H9 (cell line): ENCODE measurements around the gene TMCC1. TPM values are rescaled to one million over a fixed set of nuclear protein-coding genes. Genes with fewer than 3 reads are reported as not detected.

ENCODE experiments used
- DNase-seq: peaks from one replicate; pipeline ENCODE4 v3.0.0-alpha.2; 2017
- H2AFZ ChIP-seq: one replicate; pipeline ENCODE4 v1.6.1; 2013; ENCODE audit warnings: mild to moderate bottlenecking, low read length, control low read depth, moderate library complexity
- H2AK5ac ChIP-seq: 2 replicates; pipeline ENCODE4 v1.6.1; 2013; ENCODE audit warnings: low read length, control low read depth, mixed read lengths; ENCODE audit not compliant: insufficient read length
- H2BK120ac ChIP-seq: one replicate; pipeline ENCODE4 v1.6.1; 2013; ENCODE audit warnings: low read depth, mild to moderate bottlenecking, low read length, control low read depth, inconsistent platforms; ENCODE audit not compliant: poor library complexity, severe bottlenecking
- H2BK12ac ChIP-seq: 2 replicates; pipeline ENCODE4 v1.6.1; 2013; ENCODE audit warnings: low read length, control low read depth, mixed read lengths, low read depth; ENCODE audit not compliant: insufficient read length
- H2BK15ac ChIP-seq: 2 replicates; pipeline ENCODE4 v1.6.1; 2013; ENCODE audit warnings: low read depth, low read length, control low read depth
- H2BK20ac ChIP-seq: one replicate; pipeline ENCODE4 v1.6.1; 2013; ENCODE audit warnings: low read depth, mild to moderate bottlenecking, low read length, control low read depth, inconsistent platforms; ENCODE audit not compliant: poor library complexity, severe bottlenecking
- H2BK5ac ChIP-seq: 2 replicates; pipeline ENCODE4 v1.6.1; 2013; ENCODE audit warnings: low read length, control low read depth, mixed read lengths; ENCODE audit not compliant: insufficient read length
- H3K14ac ChIP-seq: 2 replicates; pipeline ENCODE4 v1.6.1; 2013; ENCODE audit warnings: low read length, control low read depth; ENCODE audit not compliant: insufficient read depth
- H3K18ac ChIP-seq: 2 replicates; pipeline ENCODE4 v1.6.1; 2013; ENCODE audit warnings: low read depth, mild to moderate bottlenecking, mixed read lengths, low read length, control low read depth; ENCODE audit not compliant: insufficient read length
- H3K23ac ChIP-seq: 2 replicates; pipeline ENCODE4 v1.6.1; 2013; ENCODE audit warnings: low read length, control low read depth, mixed read lengths, low read depth; ENCODE audit not compliant: insufficient read length
- H3K23me2 ChIP-seq: 2 replicates; pipeline ENCODE4 v1.6.1; 2013; ENCODE audit warnings: low read depth, mild to moderate bottlenecking, mixed read lengths, low read length, control low read depth; ENCODE audit not compliant: insufficient read length, poor library complexity, severe bottlenecking
- H3K27ac ChIP-seq: 2 replicates; pipeline ENCODE4 v1.5.1; 2013; ENCODE audit warnings: low read length, control low read depth, mixed read lengths, low read depth; ENCODE audit not compliant: insufficient read length
- H3K27me3 ChIP-seq: 2 replicates; pipeline ENCODE4 v1.6.1; 2013; ENCODE audit warnings: low read length, control low read depth, inconsistent platforms; ENCODE audit not compliant: insufficient read depth
- H3K4ac ChIP-seq: 2 replicates; pipeline ENCODE4 v1.6.1; 2013; ENCODE audit warnings: low read depth, mild to moderate bottlenecking, control low read depth, inconsistent platforms, low read length, moderate library complexity
- H3K4me1 ChIP-seq: 2 replicates; pipeline ENCODE4 v1.6.1; 2013; ENCODE audit warnings: low read length, control low read depth, inconsistent platforms; ENCODE audit not compliant: insufficient read depth
- H3K4me2 ChIP-seq: 2 replicates; pipeline ENCODE4 v1.6.1; 2013; ENCODE audit warnings: low read length, control low read depth, mixed read lengths; ENCODE audit not compliant: insufficient read length, insufficient read depth
- H3K56ac ChIP-seq: 2 replicates; pipeline ENCODE4 v1.6.1; 2013; ENCODE audit warnings: low read depth, mild to moderate bottlenecking, mixed read lengths, low read length, control low read depth; ENCODE audit not compliant: insufficient read length
- H3K79me1 ChIP-seq: 2 replicates; pipeline ENCODE4 v1.6.1; 2013; ENCODE audit warnings: low read depth, mild to moderate bottlenecking, moderate library complexity, low read length, control low read depth, inconsistent platforms; ENCODE audit not compliant: insufficient read depth, poor library complexity, severe bottlenecking
- H3K79me2 ChIP-seq: 2 replicates; pipeline ENCODE4 v1.6.1; 2013; ENCODE audit warnings: low read length, control low read depth, inconsistent platforms; ENCODE audit not compliant: insufficient read depth
- H3K9ac ChIP-seq: 2 replicates; pipeline ENCODE4 v1.6.1; 2013; ENCODE audit warnings: low read length, control low read depth, mixed read lengths; ENCODE audit not compliant: insufficient read length; ENCODE audit errors: extremely low read depth
- H3K9me3 ChIP-seq: one replicate; pipeline ENCODE4 v1.6.1; 2013; ENCODE audit warnings: low read depth, low read length, inconsistent platforms; ENCODE audit not compliant: control insufficient read depth
- H3T11ph ChIP-seq: one replicate; pipeline ENCODE4 v1.6.1; 2013; ENCODE audit warnings: mild to moderate bottlenecking, low read length, control low read depth, inconsistent platforms
- H4K20me1 ChIP-seq: one replicate; pipeline ENCODE4 v1.6.1; 2013; ENCODE audit not compliant: control insufficient read depth, insufficient read length, insufficient read depth
- H4K5ac ChIP-seq: 2 replicates; pipeline ENCODE4 v1.6.1; 2013; ENCODE audit warnings: low read depth, mild to moderate bottlenecking, mixed read lengths, low read length, control low read depth; ENCODE audit not compliant: insufficient read length
- H4K8ac ChIP-seq: replicated peaks from 2 replicates; pipeline ENCODE4 v1.6.1; 2013; ENCODE audit warnings: low read length, control low read depth, mixed read lengths, low read depth; ENCODE audit not compliant: insufficient read length
- H4K91ac ChIP-seq: 2 replicates; pipeline ENCODE4 v1.6.1; 2013; ENCODE audit warnings: low read depth, mild to moderate bottlenecking, moderate library complexity, mixed read lengths, low read length, control low read depth; ENCODE audit not compliant: insufficient read length
- H3K27ac Mint-ChIP-seq, 3 experiments: 2 replicates in 2 of 3; 3 replicates in 1 of 3; pipeline ENCODE4 v1.8.0; 2020 to 2021; ENCODE audit warnings: mixed read lengths in 3 of 3, mild to moderate bottlenecking in 1 of 3, moderate library complexity in 1 of 3
- H3K27me3 Mint-ChIP-seq: 2 replicates; pipeline ENCODE4 v1.8.0; 2021; ENCODE audit warnings: low read depth, mild to moderate bottlenecking, moderate library complexity, mixed read lengths
- H3K36me3 Mint-ChIP-seq, 3 experiments: 2 replicates in 2 of 3; 3 replicates in 1 of 3; pipeline ENCODE4 v1.8.0; 2020 to 2021; ENCODE audit warnings: low read depth in 3 of 3, mixed read lengths in 3 of 3; ENCODE audit not compliant: insufficient read depth in 1 of 3
- H3K4me1 Mint-ChIP-seq, 2 experiments: 2 replicates each; pipeline ENCODE4 v1.8.0; 2020; ENCODE audit warnings: mixed read lengths in 2 of 2
- H3K4me3 Mint-ChIP-seq, 2 experiments: 2 replicates in 1 of 2; 3 replicates in 1 of 2; pipeline ENCODE4 v1.8.0; 2020 to 2021; ENCODE audit warnings: mild to moderate bottlenecking in 2 of 2, mixed read lengths in 2 of 2, moderate library complexity in 1 of 2
- H3K9me3 Mint-ChIP-seq, 2 experiments: 2 replicates in 1 of 2; 3 replicates in 1 of 2; pipeline ENCODE4 v1.8.0; 2020; ENCODE audit warnings: mild to moderate bottlenecking in 2 of 2, mixed read lengths in 2 of 2, moderate library complexity in 1 of 2
- WGBS: extraction: QIAGEN DNeasy Blood & Tissue Kit; methylation state at CpG from one replicate; pipeline ENCODE4 v1.1.7; 2013; ENCODE audit warnings: missing lambda C conversion rate, low lambda C conversion rate, mixed read lengths; ENCODE audit not compliant: insufficient read length; ENCODE audit errors: extremely low coverage; 5-methylcytosine and 5-hydroxymethylcytosine counted together
- total RNA-seq: library from RNA; stranded (reverse); gene quantifications from 2 replicates; pipeline ENCODE4 v1.2.1, GENCODE V29; 2021
- TF ChIP-seq, protein P1 (sequence below): fragments of 200-600 bp; sonication (generic); conservative IDR thresholded peaks from 3 replicates; pipeline ENCODE4 v1.8.0; 2021; ENCODE audit warnings: antibody characterized with exemption, mild to moderate bottlenecking

The TMCC1 gene
- total RNA-seq, 1 experiment from 2014 or later: 24.4 TPM

DNA sequence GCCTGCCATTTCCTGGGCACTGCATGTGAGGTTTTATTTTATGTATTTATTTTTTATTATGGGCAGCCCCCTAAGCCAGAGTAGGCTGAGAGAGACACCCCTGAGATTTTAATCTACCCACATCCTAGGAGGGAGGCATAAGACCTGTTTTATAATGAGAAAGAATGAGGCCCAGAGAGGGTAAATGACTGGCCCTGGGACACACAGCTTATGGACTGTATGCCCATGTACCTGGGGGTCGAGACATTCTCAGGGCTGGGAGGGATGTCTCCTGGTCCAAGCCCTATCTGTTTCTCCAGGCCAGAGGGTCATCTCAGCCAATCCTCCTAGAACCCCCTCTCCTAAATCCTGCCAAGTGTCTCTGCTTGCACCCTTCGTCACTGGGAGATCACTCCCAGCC lies 293.2 kb downstream of the TMCC1 start:
- H3K4me1 ChIP-seq: peaks cover 2% of the 10 kb centered on the region; the same call in 1 of the 2 replicates
- no CpG with 5 or more reads among the region's 2 CpGs for WGBS
- TF ChIP-seq, protein P1, sequence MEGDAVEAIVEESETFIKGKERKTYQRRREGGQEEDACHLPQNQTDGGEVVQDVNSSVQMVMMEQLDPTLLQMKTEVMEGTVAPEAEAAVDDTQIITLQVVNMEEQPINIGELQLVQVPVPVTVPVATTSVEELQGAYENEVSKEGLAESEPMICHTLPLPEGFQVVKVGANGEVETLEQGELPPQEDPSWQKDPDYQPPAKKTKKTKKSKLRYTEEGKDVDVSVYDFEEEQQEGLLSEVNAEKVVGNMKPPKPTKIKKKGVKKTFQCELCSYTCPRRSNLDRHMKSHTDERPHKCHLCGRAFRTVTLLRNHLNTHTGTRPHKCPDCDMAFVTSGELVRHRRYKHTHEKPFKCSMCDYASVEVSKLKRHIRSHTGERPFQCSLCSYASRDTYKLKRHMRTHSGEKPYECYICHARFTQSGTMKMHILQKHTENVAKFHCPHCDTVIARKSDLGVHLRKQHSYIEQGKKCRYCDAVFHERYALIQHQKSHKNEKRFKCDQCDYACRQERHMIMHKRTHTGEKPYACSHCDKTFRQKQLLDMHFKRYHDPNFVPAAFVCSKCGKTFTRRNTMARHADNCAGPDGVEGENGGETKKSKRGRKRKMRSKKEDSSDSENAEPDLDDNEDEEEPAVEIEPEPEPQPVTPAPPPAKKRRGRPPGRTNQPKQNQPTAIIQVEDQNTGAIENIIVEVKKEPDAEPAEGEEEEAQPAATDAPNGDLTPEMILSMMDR: no peak
- peaks cover 4% of the 10 kb centered on the region; the same call in 1 of the 2 replicates for H3K79me2 ChIP-seq
- no peak overlapping the region for H3K14ac ChIP-seq
- DNase-seq: no peak
- H3K56ac ChIP-seq: no peak overlapping the region
- Mint-ChIP-seq H3K27me3 (peaks cover 19% of the 10 kb centered on the region), H3K4me1 (peaks cover 68 to 84% of the 10 kb centered on the region in 2 experiments), H3K9me3 (peaks cover 0 to 2% of the 10 kb centered on the region in 2 experiments; a peak in 1 of 5 replicates), H3K27ac (no peak overlapping the region; a peak in 2 of 7 replicates), H3K4me3 (peak overlapping the region in 1 of 2 experiments; percentile 39; a peak in 1 of 5 replicates), H3K36me3 (peaks cover 0 to 1% (median 0%) of the 10 kb centered on the region in 3 experiments; a peak in 3 of 7 replicates)
- peaks cover 2% of the 10 kb centered on the region; the same call in 1 of the 2 replicates for H3K27me3 ChIP-seq
- H2BK120ac ChIP-seq: no peak overlapping the region
- H2AFZ ChIP-seq: no peak overlapping the region
- H3K4ac ChIP-seq: no peak overlapping the region
- H2BK5ac ChIP-seq: no peak overlapping the region
- no peak overlapping the region for H4K8ac ChIP-seq
- H3K4me2 ChIP-seq: no peak overlapping the region
- H3K9ac ChIP-seq: no peak overlapping the region
- no peaks in the 10 kb centered on the region for H3K9me3 ChIP-seq
- H4K20me1 ChIP-seq: no peaks in the 10 kb centered on the region
- H4K5ac ChIP-seq: no peak overlapping the region
- no peak overlapping the region for H3K18ac ChIP-seq
- H3T11ph ChIP-seq: no peak overlapping the region
- H2BK12ac ChIP-seq: no peak overlapping the region
- H2AK5ac ChIP-seq: no peak overlapping the region
- no peak overlapping the region for H2BK15ac ChIP-seq
- no peaks in the 10 kb centered on the region for H3K79me1 ChIP-seq
- no peaks in the 10 kb centered on the region for H3K23me2 ChIP-seq
- H4K91ac ChIP-seq: no peak overlapping the region
- no peak overlapping the region for H3K27ac ChIP-seq
- H3K23ac ChIP-seq: no peak overlapping the region
- no peak overlapping the region for H2BK20ac ChIP-seq
